GM12878 (cell line): ENCODE measurements around the gene PPOX. TPM values are rescaled to one million over a fixed set of nuclear protein-coding genes. Genes with fewer than 3 reads are reported as not detected.

ENCODE experiments used
- ATAC-seq: fragments of 200-7000 bp; cut with Tn5 transposase; 3 replicates; pipeline ENCODE4 v1.9.1; 2020; ENCODE audit warnings: mild to moderate bottlenecking, moderate library complexity
- BruUV-seq: library from RNA; stranded (reverse); fragments of 400-500 nt; replicated peaks from 2 replicates; lab custom pipeline; 2021; lab: Mats Ljungman, UMichigan
- CTCF ChIA-PET: fragments of 300-600 bp; sonication (Branson Sonifier 250); formaldehyde crosslinking; extraction: SDS; loops from one replicate; lab custom pipeline; 2021; ENCODE audit warnings: inconsistent platforms; lab: Yijun Ruan, JAX
- POLR2A ChIA-PET: fragments of 350-600 bp; formaldehyde crosslinking; extraction: SDS; loops from one replicate; lab custom pipeline; 2021; ENCODE audit warnings: inconsistent platforms; lab: Charles Lee
- RAD21 ChIA-PET: fragments of 300-600 bp; sonication (Branson Sonifier 250); formaldehyde crosslinking; loops from one replicate; lab custom pipeline; 2023; ENCODE audit warnings: antibody characterized with exemption; ENCODE audit not compliant: unreplicated experiment; lab: Charles Lee
- SMC1A ChIA-PET: fragments of 300-600 bp; sonication (Branson Sonifier 250); formaldehyde crosslinking; loops from one replicate; lab custom pipeline; 2023; ENCODE audit not compliant: unreplicated experiment, uncharacterized antibody; lab: Charles Lee
- DNase-seq: peaks from one replicate; pipeline ENCODE4 v3.0.0-alpha.2; 2011; ENCODE audit warnings: low read depth, low spot score
- FAIRE-seq: peaks from 3 replicates; lab custom pipeline; 2011; peaks lifted over from hg19 to GRCh38; lab: Jason Lieb, UNC
- H2AFZ ChIP-seq: 2 replicates; pipeline ENCODE4 v1.6.0; 2011; ENCODE audit warnings: low read depth, low read length, control low read depth; ENCODE audit not compliant: control insufficient read depth
- H3K27ac ChIP-seq: 2 replicates; pipeline ENCODE4 v1.5.1; 2011; ENCODE audit warnings: control low read depth; ENCODE audit not compliant: control insufficient read depth, insufficient read depth
- H3K27me3 ChIP-seq, 2 experiments: replicated peaks in 1 of 2; 2 replicates each; pipeline versions ENCODE4 v1.6.0 to v1.6.1; 2011; ENCODE audit warnings: low read length in 1 of 2; ENCODE audit not compliant: control insufficient read depth in 2 of 2, insufficient read depth in 2 of 2
- H3K36me3 ChIP-seq, 2 experiments: 2 replicates each; pipeline ENCODE4 v1.5.1; 2011; ENCODE audit warnings: low read length in 1 of 2; ENCODE audit not compliant: control insufficient read depth in 2 of 2, insufficient read depth in 2 of 2
- H3K4me1 ChIP-seq: 2 replicates; pipeline ENCODE4 v1.6.1; 2011; ENCODE audit warnings: mild to moderate bottlenecking, low read length, moderate library complexity, mixed read lengths; ENCODE audit not compliant: control insufficient read depth, insufficient read depth
- H3K4me2 ChIP-seq: 2 replicates; pipeline ENCODE4 v1.6.0; 2011; ENCODE audit warnings: control low read depth; ENCODE audit not compliant: control insufficient read depth, insufficient read depth
- H3K4me3 ChIP-seq: fragments of 200-600 bp; sonication (generic); 2 replicates; pipeline ENCODE4 v1.5.1; 2016
- H3K79me2 ChIP-seq: 2 replicates; pipeline ENCODE4 v1.6.0; 2011; ENCODE audit warnings: low read length; ENCODE audit not compliant: control insufficient read depth, insufficient read depth
- H3K9ac ChIP-seq: 2 replicates; pipeline ENCODE4 v1.8.0; 2011; ENCODE audit warnings: low read length, control low read depth, mixed read lengths; ENCODE audit not compliant: control insufficient read depth, insufficient read depth
- H3K9me3 ChIP-seq: replicated peaks from 3 replicates; pipeline ENCODE4 v1.5.1; 2011; ENCODE audit warnings: mild to moderate bottlenecking, low read length; ENCODE audit not compliant: control insufficient read depth, insufficient read depth
- H4K20me1 ChIP-seq: 2 replicates; pipeline ENCODE4 v1.6.0; 2011; ENCODE audit not compliant: control insufficient read depth, insufficient read depth
- BHLHE40 ChIP-seq, 2 experiments: fragments of 450-650 bp in 1 of 2; IDR thresholded peaks; 2 replicates each; pipeline ENCODE4 v1.6.1; 2011 to 2017; ENCODE audit warnings: low read depth in 2 of 2, borderline replicate concordance in 1 of 2, improper control_type of control experiment in 1 of 2, low read length in 1 of 2, mild to moderate bottlenecking in 1 of 2
- BRCA1 ChIP-seq: IDR thresholded peaks from 2 replicates; pipeline ENCODE4 v1.6.1; 2011; ENCODE audit warnings: low read depth, low read length, improper control_type of control experiment
- ELK1 ChIP-seq: IDR thresholded peaks from 2 replicates; pipeline ENCODE4 v1.6.1; 2012; ENCODE audit warnings: low read depth, low read length, improper control_type of control experiment
- FOXM1 ChIP-seq: IDR thresholded peaks from 2 replicates; pipeline ENCODE4 v1.6.1; 2012; ENCODE audit warnings: low read depth, mild to moderate bottlenecking, inconsistent platforms, low read length, moderate library complexity
- HCFC1 ChIP-seq: fragments of 150-350 bp; IDR thresholded peaks from 2 replicates; pipeline ENCODE4 v1.6.1; 2014; ENCODE audit warnings: low read length
- JUNB ChIP-seq: IDR thresholded peaks from 2 replicates; pipeline ENCODE4 v1.6.1; 2016; ENCODE audit warnings: antibody characterized with exemption, mild to moderate bottlenecking
- MEF2B ChIP-seq: fragments of 450-650 bp; IDR thresholded peaks from 2 replicates; pipeline ENCODE4 v1.6.1; 2018; ENCODE audit warnings: mild to moderate bottlenecking, moderate library complexity; ENCODE audit not compliant: partially characterized antibody, poor library complexity, severe bottlenecking
- RBBP5 ChIP-seq: fragments of 200-600 bp; sonication (generic); conservative IDR thresholded peaks from 2 replicates; pipeline ENCODE4 v1.6.1; 2016
- SKIL ChIP-seq: fragments of 450-650 bp; IDR thresholded peaks from 2 replicates; pipeline ENCODE4 v1.6.1; 2017; ENCODE audit warnings: mild to moderate bottlenecking, low read depth, inconsistent platforms; ENCODE audit not compliant: poor library complexity, severe bottlenecking
- TAF1 ChIP-seq: IDR thresholded peaks from 2 replicates; pipeline ENCODE4 v1.6.1; 2011; ENCODE audit warnings: mild to moderate bottlenecking, low read depth, low read length, borderline replicate concordance
- WGBS: methylation state at CpG from one replicate; pipeline ENCODE4 v1.1.6; 2016; ENCODE audit warnings: low lambda C conversion rate; ENCODE audit not compliant: insufficient replicate concordance, insufficient coverage; ENCODE audit errors: missing lambda C conversion rate; 5-methylcytosine and 5-hydroxymethylcytosine counted together
- in situ Hi-C: fragments of 300-500 bp; cut with MboI; formaldehyde crosslinking; loops from 9 replicates; pipeline ENCODE4 v1.14.3; 2018; ENCODE audit warnings: mixed read lengths
- intact Hi-C: fragments of 100-400 bp; cut with micrococcal nuclease; formaldehyde crosslinking; loops from one replicate; pipeline ENCODE4 v1.14.2; 2022; ENCODE audit not compliant: unreplicated experiment
- polyA plus RNA-seq, 11 experiments: library from polyadenylated mRNA; depleted of rRNA in 4 of 11; unstranded in 6 of 11; stranded (reverse) in 5 of 11; fragments of >200 nt; fragmentation: Nextera tagmentation in 4 of 11; fragmentation: Illumina TruSeq in 1 of 11; extraction: Ambion mirVana in 4 of 11; extraction: Trizol in 1 of 11; gene quantifications; 1 replicate in 1 of 11; 2 replicates in 10 of 11; pipeline versions ENCODE4 v1.2.1 to v1.2.3, GENCODE V29; 2011 to 2016; ENCODE audit warnings: inconsistent platforms in 2 of 11, missing spikeins in 2 of 11, low read depth in 1 of 11
- total RNA-seq, 4 experiments: library from RNA; depleted of rRNA in 3 of 4; stranded (reverse); fragments of >200 nt in 3 of 4; fragmentation: Illumina TruSeq in 1 of 4; extraction: Trizol in 1 of 4; gene quantifications; 2 replicates each; pipeline versions ENCODE4 v1.2.1 to v1.2.3, GENCODE V29; 2013 to 2021
- TF ChIP-seq, protein P1 (sequence below): fragments of 450-650 bp; formaldehyde crosslinking; IDR thresholded peaks from 2 replicates; pipeline ENCODE4 v1.4.0; 2020; ENCODE audit warnings: mild to moderate bottlenecking, moderate library complexity
- TF ChIP-seq, protein P2 (sequence below): fragments of 450-650 bp; IDR thresholded peaks from 2 replicates; pipeline ENCODE4 v1.6.1; 2016; ENCODE audit warnings: mild to moderate bottlenecking

Gene PPOX
- total and polyA plus RNA-seq, 10 of the 15 experiments (the other 5 are each of a cell fraction or from before 2014, with no cell fraction given) = 8.9 to 31.5 (median 20.3) TPM

DNA sequence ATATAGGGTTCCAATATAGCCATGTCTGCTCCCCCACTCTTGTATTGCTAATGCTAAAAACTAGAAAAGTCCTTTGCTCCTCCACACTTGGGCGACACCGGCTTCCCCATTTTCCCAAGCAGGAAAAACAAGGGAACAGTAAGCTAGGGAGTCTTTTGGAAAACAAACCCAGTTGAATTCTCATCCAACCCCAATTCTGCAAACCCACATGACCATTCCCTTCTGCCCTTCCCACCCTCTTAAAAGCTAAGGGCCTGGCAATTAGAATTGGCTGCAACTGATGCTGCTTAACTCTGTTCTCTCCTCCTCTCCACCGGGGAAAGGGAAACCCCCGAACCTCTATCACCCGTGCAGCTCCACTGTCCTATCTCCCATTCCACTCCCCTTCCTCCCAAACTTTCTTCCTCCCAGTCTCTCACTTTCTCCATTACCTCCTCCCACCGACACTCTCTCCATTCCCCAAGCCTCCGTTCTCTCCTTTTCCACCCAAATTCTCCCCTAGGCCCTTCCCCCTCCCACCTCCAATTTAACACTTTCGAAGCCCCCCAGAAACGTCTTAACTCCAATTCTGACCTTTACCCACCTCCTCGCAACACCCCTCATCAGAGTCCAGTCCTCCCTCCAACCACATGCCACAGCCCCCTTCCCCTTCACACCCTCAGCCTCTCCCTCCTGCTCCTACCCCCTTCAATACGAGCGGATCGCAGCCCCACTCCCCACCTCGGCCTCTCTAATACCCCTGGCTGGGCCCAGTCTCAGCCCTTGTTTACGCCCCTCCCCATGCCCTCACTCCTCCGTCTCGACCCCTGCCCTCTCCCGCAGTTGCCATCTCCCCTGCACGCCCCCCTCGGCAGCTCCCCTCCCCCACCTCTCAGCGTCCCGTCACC is 34.5 kb upstream of the PPOX start:
- Histone ChIP-seq H4K20me1 (no peaks in the 10 kb centered on the region; the same call in 1 of the 2 replicates), H3K27me3 (no peaks in the 10 kb centered on the region), H3K9me3 (no peaks in the 10 kb centered on the region), H3K4me3 (peak overlapping the region; percentile 93), H3K79me2 (peaks cover 47% of the 10 kb centered on the region), H3K27ac (peak overlapping the region; percentile 79), H3K4me2 (peak overlapping the region; percentile 73), H2AFZ (peak overlapping the region; percentile 54), H3K4me1 (peaks cover 3% of the 10 kb centered on the region), H3K9ac (peak overlapping the region; percentile 94), H3K36me3 (peaks cover 0 to 14% of the 10 kb centered on the region in 2 experiments; a peak in 2 of 4 replicates)
- no peak for FAIRE-seq
- 11% methylated on average over 18 of the region's 22 CpGs for WGBS
- in situ Hi-C loops = no loop called here
- ChIA-PET CTCF (interaction anchor here (0.7 to 2.8 kb wide), 12 partner anchors 14 to 404 kb away, joined by 3 to 14 read pairs (median 4); partner anchors contain the start of genes NIT1, PFDN2 and PPOX), POLR2A (interaction anchor here (0.6 to 3.7 kb wide), 8 partner anchors 14 to 207 kb away, joined by 4 to 24 read pairs (median 7); partner anchors contain the start of genes ARHGAP30, NIT1, PFDN2 and PPOX), SMC1A (interaction anchor here (0.9 to 1.9 kb wide), 8 partner anchors 10 to 118 kb away, joined by 3 to 5 read pairs (median 4); no protein-coding TSS in a partner anchor), RAD21 (interaction anchor here (0.9 to 2.7 kb wide), 10 partner anchors 13 to 134 kb away, joined by 3 to 11 read pairs (median 5); partner anchors contain the start of genes ARHGAP30, KLHDC9, NIT1 and PFDN2)
- ATAC-seq = peak; percentile 12; the same call in 2 of the 3 replicates
- no TSS peak for BruUV-seq
- DNase-seq = no peak
- intact Hi-C loops = loop anchor here (2.0 kb wide), 1 partner anchor 61 kb away; no protein-coding TSS in a partner anchor
- TF ChIP-seq TAF1 = no peak
- TF ChIP-seq BRCA1 = no peak
- TF ChIP-seq, protein P1, sequence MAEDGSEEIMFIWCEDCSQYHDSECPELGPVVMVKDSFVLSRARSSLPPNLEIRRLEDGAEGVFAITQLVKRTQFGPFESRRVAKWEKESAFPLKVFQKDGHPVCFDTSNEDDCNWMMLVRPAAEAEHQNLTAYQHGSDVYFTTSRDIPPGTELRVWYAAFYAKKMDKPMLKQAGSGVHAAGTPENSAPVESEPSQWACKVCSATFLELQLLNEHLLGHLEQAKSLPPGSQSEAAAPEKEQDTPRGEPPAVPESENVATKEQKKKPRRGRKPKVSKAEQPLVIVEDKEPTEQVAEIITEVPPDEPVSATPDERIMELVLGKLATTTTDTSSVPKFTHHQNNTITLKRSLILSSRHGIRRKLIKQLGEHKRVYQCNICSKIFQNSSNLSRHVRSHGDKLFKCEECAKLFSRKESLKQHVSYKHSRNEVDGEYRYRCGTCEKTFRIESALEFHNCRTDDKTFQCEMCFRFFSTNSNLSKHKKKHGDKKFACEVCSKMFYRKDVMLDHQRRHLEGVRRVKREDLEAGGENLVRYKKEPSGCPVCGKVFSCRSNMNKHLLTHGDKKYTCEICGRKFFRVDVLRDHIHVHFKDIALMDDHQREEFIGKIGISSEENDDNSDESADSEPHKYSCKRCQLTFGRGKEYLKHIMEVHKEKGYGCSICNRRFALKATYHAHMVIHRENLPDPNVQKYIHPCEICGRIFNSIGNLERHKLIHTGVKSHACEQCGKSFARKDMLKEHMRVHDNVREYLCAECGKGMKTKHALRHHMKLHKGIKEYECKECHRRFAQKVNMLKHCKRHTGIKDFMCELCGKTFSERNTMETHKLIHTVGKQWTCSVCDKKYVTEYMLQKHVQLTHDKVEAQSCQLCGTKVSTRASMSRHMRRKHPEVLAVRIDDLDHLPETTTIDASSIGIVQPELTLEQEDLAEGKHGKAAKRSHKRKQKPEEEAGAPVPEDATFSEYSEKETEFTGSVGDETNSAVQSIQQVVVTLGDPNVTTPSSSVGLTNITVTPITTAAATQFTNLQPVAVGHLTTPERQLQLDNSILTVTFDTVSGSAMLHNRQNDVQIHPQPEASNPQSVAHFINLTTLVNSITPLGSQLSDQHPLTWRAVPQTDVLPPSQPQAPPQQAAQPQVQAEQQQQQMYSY (CRISPR knock-in tag) = no peak
- TF ChIP-seq JUNB = no peak
- TF ChIP-seq BHLHE40 (IDR thresholded peaks at IDR 0.05; ENCODE audit: borderline replicate concordance in 1 of 2, low read depth in 2 of 2, low read length in 1 of 2) = peak in 1 of 2 experiments; percentile 53; a peak in 2 of 4 replicates
- TF ChIP-seq, protein P2, sequence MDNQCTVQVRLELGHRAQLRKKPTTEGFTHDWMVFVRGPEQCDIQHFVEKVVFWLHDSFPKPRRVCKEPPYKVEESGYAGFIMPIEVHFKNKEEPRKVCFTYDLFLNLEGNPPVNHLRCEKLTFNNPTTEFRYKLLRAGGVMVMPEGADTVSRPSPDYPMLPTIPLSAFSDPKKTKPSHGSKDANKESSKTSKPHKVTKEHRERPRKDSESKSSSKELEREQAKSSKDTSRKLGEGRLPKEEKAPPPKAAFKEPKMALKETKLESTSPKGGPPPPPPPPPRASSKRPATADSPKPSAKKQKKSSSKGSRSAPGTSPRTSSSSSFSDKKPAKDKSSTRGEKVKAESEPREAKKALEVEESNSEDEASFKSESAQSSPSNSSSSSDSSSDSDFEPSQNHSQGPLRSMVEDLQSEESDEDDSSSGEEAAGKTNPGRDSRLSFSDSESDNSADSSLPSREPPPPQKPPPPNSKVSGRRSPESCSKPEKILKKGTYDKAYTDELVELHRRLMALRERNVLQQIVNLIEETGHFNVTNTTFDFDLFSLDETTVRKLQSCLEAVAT = peak; percentile 73
- TF ChIP-seq RBBP5 = no peak
- no peak for TF ChIP-seq ELK1
- no peak for TF ChIP-seq SKIL
- TF ChIP-seq MEF2B = no peak
- no peak for TF ChIP-seq FOXM1
- no peak for TF ChIP-seq HCFC1
